DMS 273 (cell line): Measurements from ENCODE around the gene SNRNP200.
"Not testable (repeated sequence)": the region's sequence is repeated elsewhere in the genome, so short reads cannot be mapped to it uniquely, and the experiment has no call there.

ENCODE experiments used
- DNase-seq: peaks from one replicate; lab custom pipeline; 2025; ENCODE audit not compliant: unreplicated experiment; lab: John Stamatoyannopoulos, UW

SNRNP200 gene

GRCh38 chr2:96276787-96277499, 28.4 kb downstream of the SNRNP200 start:
- no peak for DNase-seq

GRCh38 chr2:96274355-96275056, 30.8 kb downstream of the SNRNP200 start:
- DNase-seq = no peak

GRCh38 chr2:96273763-96274162, 31.6 kb downstream of the SNRNP200 start:
- DNase-seq = no peak

- no peak for DNase-seq
These were observed 33.4 kb downstream of the SNRNP200 start for GRCh38 chr2:96271995-96272394.

- DNase-seq = peak; percentile 72
These were observed 38.0 kb downstream of the SNRNP200 start for GRCh38 chr2:96267159-96267971.

DNA sequence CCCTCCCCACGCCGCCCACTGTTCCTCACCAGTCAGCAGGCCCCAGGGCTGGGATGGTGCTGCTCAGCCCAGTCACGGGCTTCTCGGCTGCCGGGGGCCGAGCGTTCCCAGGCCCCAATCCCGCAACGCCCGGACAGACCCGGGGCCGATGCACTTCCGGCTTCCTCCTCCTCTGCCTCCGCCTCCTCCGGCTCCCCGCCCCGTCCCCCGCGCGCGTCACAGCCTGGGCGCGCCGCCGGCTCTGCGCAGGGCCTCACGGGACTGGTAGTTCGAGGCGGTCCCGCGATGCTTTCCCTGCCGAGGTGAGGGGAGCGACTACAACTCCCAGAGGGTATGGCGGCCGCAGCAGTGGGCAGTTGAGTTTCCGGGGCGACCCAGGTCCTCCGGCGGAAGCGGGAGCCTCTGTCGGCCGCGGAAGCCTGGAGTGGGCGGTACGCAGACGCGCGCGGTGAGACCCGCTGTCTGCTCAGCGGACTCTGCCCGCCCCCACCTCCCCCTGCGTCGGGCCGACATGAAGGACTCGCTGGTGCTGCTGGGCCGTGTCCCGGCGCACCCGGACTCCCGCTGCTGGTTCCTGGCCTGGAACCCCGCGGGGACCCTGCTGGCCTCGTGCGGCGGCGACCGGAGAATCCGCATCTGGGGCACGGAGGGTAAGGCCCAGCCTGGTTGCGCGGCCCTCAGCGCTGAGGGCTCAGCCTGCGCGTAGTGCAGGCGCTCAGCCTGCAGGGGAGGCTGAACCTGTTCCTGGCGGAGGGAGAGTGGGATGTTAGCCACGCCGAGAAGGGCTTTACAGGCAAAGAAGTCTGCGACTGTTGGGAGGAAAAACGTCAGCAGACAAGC, 39.3 kb downstream of the SNRNP200 start, which contains the start of the genes CIAO1 and TMEM127:
Gene CIAO1, plus strand, starts transcription at position 386 of the 840 bp plus-strand sequence. Its CDS starts 126 bp downstream, at position 512.
Gene TMEM127, minus strand, starts transcription at position 158 of the 840 bp plus-strand sequence. CDS start 616 bp downstream, outside the sequence.
- peak; percentile 99 for DNase-seq

- DNase-seq = peak; percentile 84
These were observed 40.0 kb downstream of the SNRNP200 start for GRCh38 chr2:96265349-96265839.

- peak; percentile 73 for DNase-seq
These were observed 40.5 kb downstream of the SNRNP200 start for GRCh38 chr2:96264656-96265348.

DNA sequence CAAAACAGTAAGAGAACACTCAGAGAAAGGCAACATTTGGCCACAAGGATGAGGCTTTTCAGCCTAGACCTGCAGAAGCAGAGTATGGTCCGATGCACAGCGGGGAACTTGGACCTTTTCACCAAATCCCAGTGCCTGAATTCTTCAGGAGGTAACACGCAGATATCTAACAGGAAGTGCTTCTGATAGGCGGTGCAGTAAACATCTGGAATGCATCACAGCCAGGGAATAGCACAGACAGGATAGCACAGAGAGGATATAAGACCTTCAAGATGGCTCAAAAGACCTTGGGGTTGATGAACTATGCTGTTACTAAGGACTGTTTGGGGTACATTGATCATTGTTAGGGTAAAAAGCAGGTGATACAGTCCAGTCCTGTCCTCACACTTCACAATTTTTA, 41.3 kb downstream of the SNRNP200 start:
- no peak for DNase-seq

GRCh38 chr2:96262306-96262705, 43.0 kb downstream of the SNRNP200 start:
- DNase-seq = no peak

GRCh38 chr2:96261328-96262003, 43.9 kb downstream of the SNRNP200 start:
- DNase-seq = no peak

DNA sequence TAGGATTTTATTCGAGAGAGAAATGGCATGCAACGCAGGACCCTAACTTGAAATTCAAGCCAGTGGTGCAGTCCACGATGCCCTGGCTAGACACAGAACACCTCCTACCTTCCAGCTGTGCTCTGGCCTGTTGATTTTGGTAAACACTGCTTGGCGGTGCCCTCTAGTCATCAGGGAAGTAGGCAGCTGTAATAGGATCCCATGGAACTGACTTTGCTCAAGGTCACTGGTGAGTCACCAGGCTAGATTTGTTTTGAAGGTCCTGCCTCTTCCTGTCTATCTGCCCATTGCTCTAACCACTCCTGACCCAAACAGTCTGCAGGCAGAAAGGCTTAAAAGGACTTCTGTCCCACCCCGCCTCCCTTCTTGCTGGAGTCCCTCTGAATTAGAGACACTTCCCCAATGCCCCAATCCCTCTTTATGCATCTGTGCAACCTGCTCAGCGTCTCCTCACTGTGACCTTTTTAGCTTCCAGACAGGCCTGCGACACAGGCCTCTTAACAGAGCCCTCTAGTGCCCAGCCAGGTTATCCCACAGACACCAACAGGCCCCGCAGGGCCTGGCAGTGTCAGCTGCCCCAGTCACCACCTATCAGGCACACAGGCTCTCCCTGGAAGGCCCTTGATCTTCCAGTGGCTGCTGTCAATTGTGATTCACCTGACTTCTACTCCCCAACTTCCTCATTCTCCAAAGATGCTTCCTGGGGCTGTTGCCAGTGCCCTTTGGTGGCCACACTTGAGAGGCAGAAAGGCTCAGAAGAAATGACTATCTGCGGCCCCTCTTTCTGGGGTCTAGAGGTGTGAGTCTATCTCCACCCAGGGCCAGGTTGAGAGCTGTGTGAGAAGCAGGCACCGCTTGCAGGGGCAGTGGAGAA, 44.7 kb downstream of the SNRNP200 start:
- peak; percentile 82 for DNase-seq

- DNase-seq = peak; percentile 67
These were observed 45.8 kb downstream of the SNRNP200 start for GRCh38 chr2:96259497-96259921.

DNA sequence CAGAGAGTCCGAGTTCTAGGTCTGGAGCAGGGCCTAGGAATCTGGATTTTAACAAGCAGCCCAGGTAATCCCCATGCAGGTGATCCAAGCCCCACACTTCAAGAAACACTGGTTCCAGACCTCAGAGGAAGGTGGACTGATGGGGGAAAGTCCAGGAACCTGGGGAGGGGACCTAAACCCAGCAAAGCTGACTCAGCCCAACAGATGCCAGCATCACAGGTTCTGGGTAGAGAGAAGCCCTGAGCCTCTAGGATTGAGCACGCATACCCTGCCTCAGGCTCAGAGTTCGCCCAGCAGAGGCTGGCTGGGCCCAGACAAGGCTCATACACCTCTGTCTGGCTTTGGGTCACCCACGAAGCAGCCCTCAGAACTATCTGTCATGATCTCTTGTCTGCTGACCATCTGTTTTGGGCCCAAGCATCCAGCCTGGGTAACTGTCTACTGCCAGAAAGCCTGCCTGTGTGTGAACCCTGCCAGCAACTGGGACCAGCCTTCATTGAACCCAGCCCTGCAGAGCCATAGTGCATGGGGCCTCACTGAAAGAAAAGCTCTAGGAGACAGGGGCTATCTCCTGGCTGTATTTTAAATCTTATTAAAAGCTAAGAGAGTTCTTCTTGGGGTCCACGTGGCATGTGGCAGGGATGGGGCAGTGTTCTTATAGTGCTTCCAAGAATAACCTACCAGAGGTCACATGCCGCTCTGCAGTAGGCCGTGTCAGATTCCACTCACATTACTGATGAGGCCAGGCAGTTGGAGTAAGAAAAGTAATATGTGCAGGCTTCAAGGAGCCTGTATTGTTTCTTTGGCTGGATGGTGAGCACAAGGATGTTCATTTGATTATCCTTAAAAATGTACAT, 47.0 kb downstream of the SNRNP200 start:
- DNase-seq = no peak

GRCh38 chr2:96257744-96258143, 47.6 kb downstream of the SNRNP200 start:
- not testable (repeated sequence) for DNase-seq

- no peak for DNase-seq
These were observed 48.7 kb downstream of the SNRNP200 start for GRCh38 chr2:96256611-96257113.

DNA sequence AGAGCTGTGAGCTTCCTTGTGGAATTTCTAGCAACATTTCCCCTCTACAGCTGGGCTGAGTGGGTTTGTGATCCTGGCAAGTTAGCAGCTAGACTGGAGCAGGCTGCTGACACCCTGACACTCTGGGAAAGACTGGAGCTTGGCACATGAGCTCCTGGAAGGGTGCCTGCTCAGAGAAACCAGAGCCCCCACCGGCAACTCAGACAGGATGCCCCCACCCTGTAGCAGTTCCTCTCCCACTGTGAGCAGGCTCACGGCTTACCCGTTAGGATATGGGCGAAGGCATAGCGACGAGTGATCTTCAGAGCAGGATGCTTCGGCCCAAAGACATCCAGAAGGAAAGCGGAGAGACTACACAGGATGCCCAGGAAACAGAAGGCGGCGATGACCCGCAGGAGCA, 50.8 kb downstream of the SNRNP200 start:
- no peak for DNase-seq
